ENCODE results near the gene ZBTB11. TPM values are rescaled to one million over a fixed set of nuclear protein-coding genes. Genes with fewer than 3 reads are reported as not detected.

ZBTB11 gene, protein sequence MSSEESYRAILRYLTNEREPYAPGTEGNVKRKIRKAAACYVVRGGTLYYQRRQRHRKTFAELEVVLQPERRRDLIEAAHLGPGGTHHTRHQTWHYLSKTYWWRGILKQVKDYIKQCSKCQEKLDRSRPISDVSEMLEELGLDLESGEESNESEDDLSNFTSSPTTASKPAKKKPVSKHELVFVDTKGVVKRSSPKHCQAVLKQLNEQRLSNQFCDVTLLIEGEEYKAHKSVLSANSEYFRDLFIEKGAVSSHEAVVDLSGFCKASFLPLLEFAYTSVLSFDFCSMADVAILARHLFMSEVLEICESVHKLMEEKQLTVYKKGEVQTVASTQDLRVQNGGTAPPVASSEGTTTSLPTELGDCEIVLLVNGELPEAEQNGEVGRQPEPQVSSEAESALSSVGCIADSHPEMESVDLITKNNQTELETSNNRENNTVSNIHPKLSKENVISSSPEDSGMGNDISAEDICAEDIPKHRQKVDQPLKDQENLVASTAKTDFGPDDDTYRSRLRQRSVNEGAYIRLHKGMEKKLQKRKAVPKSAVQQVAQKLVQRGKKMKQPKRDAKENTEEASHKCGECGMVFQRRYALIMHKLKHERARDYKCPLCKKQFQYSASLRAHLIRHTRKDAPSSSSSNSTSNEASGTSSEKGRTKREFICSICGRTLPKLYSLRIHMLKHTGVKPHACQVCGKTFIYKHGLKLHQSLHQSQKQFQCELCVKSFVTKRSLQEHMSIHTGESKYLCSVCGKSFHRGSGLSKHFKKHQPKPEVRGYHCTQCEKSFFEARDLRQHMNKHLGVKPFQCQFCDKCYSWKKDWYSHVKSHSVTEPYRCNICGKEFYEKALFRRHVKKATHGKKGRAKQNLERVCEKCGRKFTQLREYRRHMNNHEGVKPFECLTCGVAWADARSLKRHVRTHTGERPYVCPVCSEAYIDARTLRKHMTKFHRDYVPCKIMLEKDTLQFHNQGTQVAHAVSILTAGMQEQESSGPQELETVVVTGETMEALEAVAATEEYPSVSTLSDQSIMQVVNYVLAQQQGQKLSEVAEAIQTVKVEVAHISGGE
- 12.0 TPM for polyA plus RNA-seq (2012; ENCODE audit: missing spikeins)

DNA sequence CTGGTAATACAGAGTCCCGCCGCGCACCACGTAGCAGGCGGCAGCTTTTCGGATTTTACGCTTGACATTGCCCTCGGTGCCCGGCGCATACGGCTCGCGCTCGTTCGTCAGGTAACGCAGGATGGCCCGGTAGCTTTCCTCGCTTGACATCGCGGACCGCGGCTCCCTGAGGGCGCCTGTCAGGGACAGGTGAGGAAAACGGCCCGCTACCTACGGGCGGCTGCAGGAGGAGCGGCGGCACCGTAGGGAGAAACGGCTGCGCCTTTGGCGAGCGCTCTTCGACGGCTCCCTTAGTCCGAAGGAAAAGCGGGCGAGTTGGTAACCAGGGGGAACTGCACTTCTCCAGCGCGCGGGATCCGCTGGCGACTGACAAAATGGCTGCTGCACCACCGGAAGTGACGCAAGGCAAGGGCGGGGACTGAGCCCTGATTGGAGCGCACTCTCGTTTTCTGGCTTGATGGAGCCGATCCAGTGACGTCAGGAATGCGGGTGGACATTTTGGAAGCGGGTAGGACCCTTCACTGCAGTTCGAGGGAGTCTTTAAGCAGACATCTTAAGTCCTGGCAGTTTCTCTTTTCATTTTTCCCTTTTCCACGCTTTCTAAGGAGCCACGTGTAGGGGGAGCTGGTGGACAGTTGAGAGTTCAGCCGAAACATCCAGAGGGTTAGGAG lies at the start of gene ZBTB11:
TSS of gene ZBTB11 (minus strand) at position 368 of the 671 bp plus-strand sequence. CDS start at position 150, 218 bp downstream.
- FAIRE-seq (peak; percentile 97), DNase-seq (ENCODE audit: insufficient read length) (peak; percentile 90)
- TF ChIP-seq POLR2A (IDR thresholded peaks at IDR 0.05; ENCODE audit: low read depth, low read length) (no peak; the same call in 1 of the 2 replicates), POLR2AphosphoS5 (IDR thresholded peaks at IDR 0.05; ENCODE audit: low read depth, low read length) (peak; percentile 74)

DNA sequence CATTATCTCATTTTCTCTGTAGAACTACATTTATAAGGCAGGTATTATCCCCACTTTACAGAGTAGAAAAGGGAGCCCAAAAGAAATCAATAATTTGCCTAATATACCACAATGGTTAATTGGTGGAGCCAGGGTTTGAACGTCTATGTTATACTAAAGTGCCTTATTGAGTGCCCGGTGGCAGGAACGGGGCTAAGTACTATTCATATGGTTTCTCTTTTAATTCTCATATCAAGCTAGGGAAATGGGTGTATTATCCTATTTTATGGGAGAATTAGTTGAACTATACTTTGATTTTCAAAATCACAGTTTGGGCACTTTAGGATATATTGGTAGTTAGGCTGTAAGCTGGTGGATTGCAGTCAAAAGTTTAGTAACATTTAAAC lies 49.0 kb upstream of the ZBTB11 start:
- TF ChIP-seq POLR2A (IDR thresholded peaks at IDR 0.05; ENCODE audit: low read depth, low read length), result no peak
- no peak for TF ChIP-seq TAF1 (IDR thresholded peaks at IDR 0.05; ENCODE audit: borderline replicate concordance, low read depth, low read length)
- TF ChIP-seq POLR2AphosphoS5 (IDR thresholded peaks at IDR 0.05; ENCODE audit: low read depth, low read length), result no peak
- DNase-seq (ENCODE audit: insufficient read length) (no peak), FAIRE-seq (peak; percentile 24)

DNA sequence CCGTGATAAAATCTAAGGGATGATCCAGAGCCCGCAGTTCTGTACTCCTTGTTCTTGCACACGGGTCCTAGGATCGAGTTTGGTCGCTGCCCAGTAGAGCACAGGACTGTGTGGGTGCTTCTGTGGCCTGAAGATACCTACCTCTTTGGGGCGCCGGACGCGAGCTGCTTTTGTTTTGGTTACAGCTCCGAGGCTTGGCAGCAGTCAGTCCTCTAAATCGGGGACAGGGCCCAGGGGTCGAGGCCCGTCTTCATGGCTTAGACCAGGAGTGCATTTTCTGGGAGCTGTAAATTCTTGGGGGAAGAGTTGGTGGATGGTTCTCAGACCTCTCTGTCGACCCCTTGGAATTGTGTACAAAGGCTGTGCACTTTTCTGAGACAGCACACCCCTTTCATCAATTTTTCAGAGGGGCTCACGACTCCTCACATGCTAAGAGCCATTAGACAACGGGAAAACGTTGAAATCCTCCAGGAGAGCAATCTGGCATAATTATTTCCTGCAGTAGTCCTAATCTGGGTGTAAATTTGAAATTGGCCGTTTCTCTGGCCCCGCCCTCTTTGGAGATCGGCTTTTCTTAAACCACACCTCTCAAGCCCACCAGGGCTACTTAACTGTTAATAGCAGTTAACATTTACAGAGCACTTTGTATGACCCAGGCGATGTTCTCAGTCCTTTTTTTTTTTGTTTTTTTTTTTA lies 48.4 kb upstream of the ZBTB11 start:
- FAIRE-seq (peak; percentile 54), DNase-seq (ENCODE audit: insufficient read length) (no peak)
- TF ChIP-seq POLR2AphosphoS5 (IDR thresholded peaks at IDR 0.05; ENCODE audit: low read depth, low read length), result no peak
- no peak for TF ChIP-seq POLR2A (IDR thresholded peaks at IDR 0.05; ENCODE audit: low read depth, low read length)
- TF ChIP-seq TAF1 (IDR thresholded peaks at IDR 0.05; ENCODE audit: borderline replicate concordance, low read depth, low read length), result no peak

DNA sequence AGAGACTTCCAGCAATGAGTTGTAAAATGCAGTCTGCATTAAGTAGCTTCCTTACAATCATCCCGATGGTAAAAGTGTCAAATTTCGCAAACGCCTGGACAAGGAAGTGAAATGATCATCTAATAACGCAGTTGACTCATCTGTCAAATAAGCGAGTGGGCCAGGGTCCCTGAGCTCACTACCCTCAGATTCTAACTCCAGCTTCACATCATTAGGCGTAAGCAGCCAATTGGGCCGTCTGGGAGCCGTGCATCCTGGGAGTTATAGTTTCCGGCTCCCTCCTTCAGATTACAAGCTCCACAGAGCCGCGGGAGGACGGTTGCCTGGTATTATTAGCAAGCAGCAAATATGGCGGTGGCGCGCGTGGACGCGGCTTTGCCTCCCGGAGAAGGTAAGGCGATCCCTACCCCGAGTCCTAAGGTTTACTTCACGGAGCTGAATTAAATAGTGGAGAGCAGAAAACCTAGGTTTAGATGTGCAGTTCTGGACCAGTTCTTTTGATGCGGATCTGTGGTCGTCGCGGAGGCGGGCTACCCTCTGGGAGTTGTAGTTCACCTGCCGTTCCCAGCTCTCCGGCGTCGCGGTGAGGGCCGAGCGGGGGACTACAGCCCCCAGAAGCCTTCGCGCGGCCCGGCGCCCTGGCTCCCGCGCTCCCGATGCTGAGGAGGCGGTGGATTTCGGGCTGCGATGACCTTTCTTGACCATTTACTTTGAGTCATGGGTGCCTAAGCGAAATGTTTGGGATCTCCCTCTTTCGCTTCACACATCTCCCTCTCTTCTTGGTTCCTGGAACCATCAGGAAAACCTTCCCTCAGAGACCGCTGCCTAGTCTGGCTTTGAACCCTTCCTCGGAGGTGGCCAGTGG lies 47.6 kb upstream of the ZBTB11 start, which contains the start of gene CEP97:
TSS of gene CEP97 (plus strand) at position 286 of the 865 bp plus-strand sequence. CDS start at position 349, 63 bp downstream.
- peak; percentile 97 for FAIRE-seq
- TF ChIP-seq POLR2A (IDR thresholded peaks at IDR 0.05; ENCODE audit: low read depth, low read length) (peak; percentile 48; the same call in 1 of the 2 replicates), TAF1 (IDR thresholded peaks at IDR 0.05; ENCODE audit: borderline replicate concordance, low read depth, low read length) (peak; percentile 52; the same call in 1 of the 2 replicates), POLR2AphosphoS5 (IDR thresholded peaks at IDR 0.05; ENCODE audit: low read depth, low read length) (peak; percentile 48; the same call in 1 of the 2 replicates)
- peak; percentile 41 for DNase-seq (ENCODE audit: insufficient read length)

DNA sequence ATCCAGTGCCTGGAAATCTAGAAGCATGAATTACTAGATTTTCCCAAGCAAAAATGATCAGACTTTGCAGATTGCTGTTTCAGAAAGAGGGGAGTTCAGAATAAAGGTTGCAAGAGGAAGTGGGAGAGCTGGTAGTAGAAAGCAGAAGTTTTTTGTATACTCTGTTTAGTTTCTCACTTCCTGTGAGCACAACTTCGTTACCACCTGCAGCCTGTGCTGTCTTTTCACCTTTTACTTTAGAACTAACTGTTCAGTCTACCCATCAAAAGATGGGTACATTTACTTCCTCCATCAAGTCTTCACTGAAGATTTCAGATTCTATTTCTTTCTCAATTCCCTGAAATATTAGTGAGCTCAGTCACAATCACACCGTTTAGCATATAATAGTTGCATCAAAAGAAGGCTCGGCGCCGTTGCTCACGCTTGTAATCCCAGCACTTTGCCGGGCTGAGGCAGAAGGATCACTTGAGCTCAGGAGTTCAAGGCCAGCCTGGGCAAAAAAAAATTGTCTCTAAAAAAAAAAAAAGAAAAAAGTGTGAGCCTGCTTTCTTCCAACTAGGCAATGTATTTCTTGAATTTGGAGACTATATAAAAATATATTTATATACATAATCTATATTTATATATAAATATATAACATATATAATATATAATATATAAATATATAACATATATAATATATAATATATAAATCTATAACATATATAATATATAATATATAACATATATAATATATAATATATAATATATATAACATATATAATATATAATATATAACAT lies 45.7 kb upstream of the ZBTB11 start:
- TF ChIP-seq TAF1 (IDR thresholded peaks at IDR 0.05; ENCODE audit: borderline replicate concordance, low read depth, low read length) (no peak), POLR2AphosphoS5 (IDR thresholded peaks at IDR 0.05; ENCODE audit: low read depth, low read length) (no peak), POLR2A (IDR thresholded peaks at IDR 0.05; ENCODE audit: low read depth, low read length) (no peak)
- FAIRE-seq (peak; percentile 95), DNase-seq (ENCODE audit: insufficient read length) (peak; percentile 27)

DNA sequence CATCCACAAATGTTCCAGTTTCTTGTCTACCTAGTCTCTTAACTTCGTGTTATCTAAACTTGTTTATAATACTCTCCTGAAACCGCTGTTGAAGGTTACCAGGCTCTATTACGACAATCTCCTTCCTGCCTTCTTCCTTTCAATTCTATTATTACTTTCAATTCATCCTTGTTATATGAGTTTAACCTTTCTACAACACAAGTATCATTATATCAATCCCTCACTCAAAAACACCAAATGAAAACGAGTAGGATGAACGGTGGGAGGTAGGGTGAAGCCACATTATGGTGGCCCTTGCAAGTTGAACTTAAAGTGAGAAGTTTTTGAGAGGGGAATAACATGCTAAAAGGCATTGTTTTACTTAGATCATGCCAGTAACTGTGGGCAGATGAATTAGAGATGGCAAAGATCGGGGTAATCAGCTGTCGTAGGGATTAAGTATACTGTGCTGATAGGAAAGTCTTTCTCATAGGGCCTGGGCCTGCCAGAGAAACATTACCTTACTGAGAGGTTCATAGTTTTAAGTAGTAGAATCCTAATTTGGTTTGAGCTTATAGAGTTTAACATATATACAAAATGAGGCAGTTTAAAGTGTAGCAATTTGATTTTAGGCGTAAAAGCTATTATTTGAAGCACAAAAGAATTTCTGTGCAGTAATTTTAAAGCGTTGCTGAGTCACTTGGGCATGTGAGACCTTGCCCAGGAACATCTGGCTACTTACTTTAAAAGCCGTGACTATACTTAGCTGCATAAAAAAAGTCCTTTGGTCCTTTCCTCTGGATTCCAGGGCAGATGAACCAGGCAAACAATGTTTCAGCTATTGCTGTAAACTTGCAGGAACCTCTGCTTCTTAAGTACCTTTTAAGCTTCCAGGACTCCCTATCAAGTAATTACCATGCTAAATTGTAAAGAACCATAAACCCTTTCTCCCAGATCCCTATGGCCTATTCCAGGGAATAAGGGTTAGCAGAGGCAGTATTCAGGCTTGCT lies 44.2 kb upstream of the ZBTB11 start:
- TF ChIP-seq TAF1 (IDR thresholded peaks at IDR 0.05; ENCODE audit: borderline replicate concordance, low read depth, low read length) (no peak), POLR2AphosphoS5 (IDR thresholded peaks at IDR 0.05; ENCODE audit: low read depth, low read length) (no peak), POLR2A (IDR thresholded peaks at IDR 0.05; ENCODE audit: low read depth, low read length) (no peak)
- FAIRE-seq, result peak; percentile 56
- DNase-seq (ENCODE audit: insufficient read length), result no peak

DNA sequence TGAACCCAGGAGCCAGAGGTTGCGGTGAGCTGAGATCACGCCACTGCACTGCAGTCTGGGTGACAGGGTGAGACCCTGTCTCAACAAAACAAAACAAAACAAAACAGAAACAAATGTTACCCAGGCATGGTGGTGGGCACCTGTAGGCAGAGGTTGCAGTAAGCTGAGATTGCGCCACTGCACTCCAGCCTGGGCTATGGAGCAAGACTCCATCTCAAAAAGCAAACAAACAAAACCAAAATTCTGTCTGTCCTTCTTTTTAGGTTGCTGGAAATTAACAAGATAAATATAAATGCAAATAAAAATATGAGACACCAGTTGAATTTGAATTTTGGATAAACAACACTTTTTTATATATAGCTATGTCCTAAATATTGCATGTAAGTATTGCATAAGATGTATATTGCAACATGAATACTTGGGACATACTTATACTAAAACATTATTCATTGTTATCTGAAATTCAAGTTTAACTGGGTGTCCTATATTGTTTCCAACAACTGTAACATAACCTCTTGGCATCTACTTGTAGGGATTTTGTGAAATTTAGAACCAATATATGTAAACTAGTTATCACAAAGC lies 42.8 kb upstream of the ZBTB11 start:
- peak; percentile 46 for FAIRE-seq
- DNase-seq (ENCODE audit: insufficient read length), result no peak
- TF ChIP-seq POLR2AphosphoS5 (IDR thresholded peaks at IDR 0.05; ENCODE audit: low read depth, low read length), result no peak
- no peak for TF ChIP-seq POLR2A (IDR thresholded peaks at IDR 0.05; ENCODE audit: low read depth, low read length)
- TF ChIP-seq TAF1 (IDR thresholded peaks at IDR 0.05; ENCODE audit: borderline replicate concordance, low read depth, low read length), result no peak

DNA sequence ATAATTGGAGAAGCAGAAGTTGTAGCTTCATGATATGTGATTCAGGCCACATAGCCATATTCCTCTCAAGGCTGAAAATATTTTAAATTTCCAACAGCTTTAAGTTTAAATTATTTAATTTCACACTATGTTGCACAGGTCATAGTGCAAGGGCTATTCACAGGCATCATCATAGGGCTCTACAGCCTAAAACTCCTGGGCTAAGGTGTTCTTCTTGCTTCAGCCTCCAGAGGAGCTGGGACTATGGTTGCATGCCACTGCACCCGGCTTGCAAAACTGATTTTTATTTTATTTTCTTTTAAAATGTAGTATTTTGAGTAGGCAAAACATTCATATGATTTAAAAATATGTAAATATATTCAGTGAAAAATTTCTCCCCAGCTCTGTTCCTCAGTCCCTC lies 41.5 kb upstream of the ZBTB11 start:
- no peak for TF ChIP-seq POLR2AphosphoS5 (IDR thresholded peaks at IDR 0.05; ENCODE audit: low read depth, low read length)
- TF ChIP-seq POLR2A (IDR thresholded peaks at IDR 0.05; ENCODE audit: low read depth, low read length), result no peak
- no peak for TF ChIP-seq TAF1 (IDR thresholded peaks at IDR 0.05; ENCODE audit: borderline replicate concordance, low read depth, low read length)
- DNase-seq (ENCODE audit: insufficient read length) (no peak), FAIRE-seq (no peak)
